ENCODE results near the gene MARCHF7.

DNA sequence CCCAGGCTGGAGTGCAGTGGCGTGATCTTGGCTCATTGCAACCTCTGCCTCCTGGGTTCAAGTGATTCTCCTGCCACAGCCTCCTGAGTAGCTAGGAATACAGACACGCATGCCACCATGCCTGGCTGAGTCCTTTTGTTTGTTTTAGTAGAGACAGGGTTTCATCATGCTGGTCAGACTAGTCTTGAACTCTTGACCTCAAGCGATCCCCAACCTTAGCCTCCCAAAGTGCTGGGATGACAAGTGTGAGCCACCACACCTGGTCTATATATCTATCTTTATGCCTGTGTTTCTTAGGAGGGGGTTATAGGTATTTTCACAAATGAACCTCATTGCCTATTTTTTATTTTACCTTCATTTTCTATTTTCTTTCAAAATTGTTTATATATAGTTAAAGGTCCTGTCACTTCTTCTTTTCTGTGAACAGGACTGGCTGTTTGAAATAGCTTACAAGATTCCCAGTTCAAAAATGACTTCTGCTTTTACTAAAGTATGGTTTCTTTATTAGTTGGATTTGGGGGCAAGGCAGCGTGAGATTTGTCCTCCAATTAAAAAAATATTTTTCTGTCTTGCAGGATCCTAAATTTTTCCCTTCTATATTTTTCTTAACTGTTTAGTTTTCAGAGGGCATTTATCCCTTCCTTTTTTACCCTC is 16.4 kb upstream of the MARCHF7 start:
- TF ChIP-seq GLIS3 (CRISPR knock-in tag; IDR thresholded peaks at IDR 0.05) (no peak), PPARA (CRISPR knock-in tag; IDR thresholded peaks at IDR 0.05; ENCODE audit: borderline replicate concordance) (no peak), RARB (CRISPR knock-in tag; IDR thresholded peaks at IDR 0.05) (no peak), ZNF565 (CRISPR knock-in tag; conservative IDR thresholded peaks at IDR 0.05; ENCODE audit: low read depth) (no peak), ARNTL (CRISPR knock-in tag; IDR thresholded peaks at IDR 0.05; ENCODE audit: borderline replicate concordance, low read depth) (no peak), CSDC2 (CRISPR knock-in tag; IDR thresholded peaks at IDR 0.05) (no peak)
